Left ventricle myocardium inferior (tissue), 1 donor: Measurements from ENCODE around the gene RIMS1. TPM values are rescaled to one million over a fixed set of nuclear protein-coding genes. Genes with fewer than 3 reads are reported as not detected.

ENCODE experiments used
- DNase-seq: peaks from one replicate; pipeline ENCODE4 v3.0.0-alpha.2; 2020
- H3K27ac ChIP-seq: fragments of 200-600 bp; replicated peaks from 2 replicates; pipeline ENCODE4 v1.8.0; 2021
- H3K27me3 ChIP-seq: fragments of 200-600 bp; 2 replicates; pipeline ENCODE4 v1.8.0; 2021; ENCODE audit warnings: low read depth
- H3K36me3 ChIP-seq: fragments of 200-600 bp; 2 replicates; pipeline ENCODE4 v1.8.0; 2021
- H3K4me1 ChIP-seq: fragments of 200-600 bp; 2 replicates; pipeline ENCODE4 v1.8.0; 2021
- H3K4me3 ChIP-seq: fragments of 200-600 bp; 2 replicates; pipeline ENCODE4 v1.8.0; 2021; ENCODE audit warnings: mild to moderate bottlenecking, moderate library complexity
- H3K9me3 ChIP-seq: fragments of 200-600 bp; replicated peaks from 2 replicates; pipeline ENCODE4 v1.8.0; 2021
- CTCF ChIP-seq: fragments of 200-600 bp; IDR thresholded peaks from 2 replicates; pipeline ENCODE4 v1.8.0; 2021; ENCODE audit warnings: antibody characterized with exemption, mild to moderate bottlenecking, borderline replicate concordance
- intact Hi-C: fragments of 100-400 bp; cut with micrococcal nuclease; formaldehyde crosslinking; loops from one replicate; pipeline ENCODE4 v1.11.0; 2022
- total RNA-seq: library from RNA; stranded (reverse); fragmentation: NEBNext Ultra II Directional; extraction: Animal tissue kit (Norgen Biotek cat#: 25700); gene quantifications from one replicate; pipeline ENCODE4 v1.2.1, GENCODE V29; 2021
- donor health status: DM: no; HTN: yes; CAD: no; lungs with severe emphysema.

The RIMS1 gene
- total RNA-seq, 1 donor from 2014 or later: 0.93 TPM

- intact Hi-C loops: no loop called here
These were observed 326.3 kb downstream of the RIMS1 start for GRCh38 chr6:72212686-72213085.

DNA sequence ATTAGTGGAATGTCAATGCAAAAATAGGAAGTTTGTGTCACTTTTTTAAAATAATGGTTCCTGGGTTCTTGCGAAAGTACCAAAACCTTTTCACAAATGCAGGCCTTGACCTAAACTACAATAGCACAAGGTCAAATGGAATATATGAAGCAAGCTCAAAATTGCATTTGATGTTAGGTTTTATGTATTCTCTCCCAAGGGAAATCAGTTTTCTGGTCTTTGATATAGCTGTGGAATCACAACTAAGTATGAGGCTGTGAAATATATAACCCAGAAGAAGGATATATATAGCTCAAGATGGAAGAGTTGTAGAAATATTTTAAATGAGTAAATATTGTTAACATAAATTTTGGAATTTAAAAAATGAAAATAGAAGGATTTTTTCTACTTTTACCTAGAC, 327.3 kb downstream of the RIMS1 start:
- intact Hi-C loops: no loop called here

More at GRCh38 chr6:72212686-72213085, 326.3 kb downstream of the RIMS1 start:
- no peaks in the 10 kb centered on the region for H3K9me3 ChIP-seq
- no peak for DNase-seq
- H3K4me3 ChIP-seq: no peak overlapping the region
- H3K27me3 ChIP-seq: no peaks in the 10 kb centered on the region
- H3K36me3 ChIP-seq: no peaks in the 10 kb centered on the region
- TF ChIP-seq CTCF: no peak
- no peak overlapping the region for H3K27ac ChIP-seq
- no peaks in the 10 kb centered on the region for H3K4me1 ChIP-seq

DNA sequence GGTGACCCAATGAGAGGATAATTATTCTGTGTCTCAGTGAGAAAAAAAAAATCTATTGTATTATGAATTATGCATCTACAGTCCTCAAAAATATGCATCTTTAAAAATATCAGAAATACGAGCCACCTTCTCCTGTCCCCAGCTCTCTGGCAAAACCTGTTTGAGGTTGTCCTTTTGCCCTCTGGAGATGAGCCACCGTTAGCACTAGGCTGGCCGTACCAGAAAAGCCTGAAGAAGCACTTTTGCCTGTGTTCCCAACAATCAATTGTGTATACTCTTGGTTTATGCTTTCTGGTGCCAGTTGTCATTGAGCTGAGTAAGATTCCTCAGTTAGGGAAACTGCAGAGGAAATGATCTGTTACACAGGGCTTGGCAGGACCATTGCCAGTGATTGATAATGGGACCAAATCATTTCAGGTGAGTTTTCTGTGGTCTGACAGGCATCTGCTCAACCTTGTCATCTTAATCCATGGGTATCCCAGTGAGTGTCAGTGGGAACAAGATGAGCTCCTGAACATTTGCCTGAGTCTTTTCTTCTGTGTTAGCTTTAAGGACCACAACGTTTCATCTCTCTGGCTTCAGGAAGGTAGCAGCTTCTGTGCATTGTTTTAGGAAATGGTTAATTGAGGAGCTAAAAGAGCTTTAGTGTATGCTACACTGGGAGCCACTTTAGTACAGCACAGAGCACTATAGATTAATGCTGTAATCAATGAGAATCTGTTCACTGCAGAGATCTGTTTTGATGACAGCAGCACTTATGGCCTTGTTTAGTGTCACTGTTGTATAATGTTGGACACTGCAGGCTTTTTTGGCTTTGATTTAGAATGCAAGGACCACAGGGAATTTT, 330.1 kb downstream of the RIMS1 start:
- no peak overlapping the region for H3K4me3 ChIP-seq
- H3K36me3 ChIP-seq: no peaks in the 10 kb centered on the region
- no peaks in the 10 kb centered on the region for H3K4me1 ChIP-seq
- DNase-seq: no peak
- H3K27ac ChIP-seq: no peak overlapping the region
- no peaks in the 10 kb centered on the region for H3K27me3 ChIP-seq
- intact Hi-C loops: no loop called here
- no peak for TF ChIP-seq CTCF
- H3K9me3 ChIP-seq: no peaks in the 10 kb centered on the region

More for the DNA sequence above, 327.3 kb downstream of the RIMS1 start:
- TF ChIP-seq CTCF: no peak
- H3K4me1 ChIP-seq: no peaks in the 10 kb centered on the region
- no peak overlapping the region for H3K27ac ChIP-seq
- DNase-seq: no peak
- no peaks in the 10 kb centered on the region for H3K27me3 ChIP-seq
- no peak overlapping the region for H3K4me3 ChIP-seq
- H3K36me3 ChIP-seq: no peaks in the 10 kb centered on the region
- H3K9me3 ChIP-seq: no peaks in the 10 kb centered on the region

DNA sequence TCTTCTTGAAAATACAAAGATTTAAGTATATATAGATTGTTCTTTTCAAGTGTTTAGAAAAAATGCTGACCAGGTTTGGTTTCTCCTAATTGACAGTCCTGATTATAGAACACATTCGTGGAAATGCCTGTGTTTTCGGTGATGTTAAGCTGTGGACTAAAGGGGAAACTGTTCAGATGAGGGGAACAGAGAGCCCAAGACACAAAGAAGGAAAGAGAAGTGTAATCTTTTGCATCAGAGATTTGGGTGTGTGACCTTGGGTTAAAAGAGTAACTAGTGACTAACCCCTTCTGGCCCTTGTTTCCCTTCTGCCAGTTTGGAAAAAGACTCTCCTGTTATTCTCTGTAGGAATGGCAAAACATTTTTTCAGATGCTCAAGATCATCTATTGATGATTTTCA, 331.3 kb downstream of the RIMS1 start:
- Histone ChIP-seq H3K27ac (no peak overlapping the region), H3K4me3 (no peak overlapping the region), H3K36me3 (no peaks in the 10 kb centered on the region), H3K9me3 (no peaks in the 10 kb centered on the region), H3K27me3 (no peaks in the 10 kb centered on the region), H3K4me1 (no peaks in the 10 kb centered on the region)
- DNase-seq: no peak
- no peak for TF ChIP-seq CTCF
- intact Hi-C loops: no loop called here

DNA sequence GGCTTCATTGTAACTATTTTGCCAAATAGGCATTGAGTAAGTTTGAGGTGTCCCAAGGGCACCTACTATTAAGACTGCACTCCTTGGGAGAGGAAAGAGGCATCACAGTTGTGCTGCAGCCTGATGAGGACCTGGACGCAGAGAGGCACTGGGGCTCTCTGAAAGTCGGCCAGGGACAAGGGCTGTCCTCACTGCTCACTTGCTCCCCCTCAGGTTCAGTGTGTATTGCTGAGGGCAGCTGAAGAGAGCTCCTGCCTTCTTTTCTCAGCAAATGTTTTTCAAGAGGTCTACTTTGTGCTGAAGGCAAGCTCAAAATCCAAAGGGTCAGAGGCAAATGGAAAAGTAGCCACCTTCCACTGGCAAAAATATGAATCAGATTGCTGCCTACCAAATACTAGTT, 331.8 kb downstream of the RIMS1 start:
- no peak for TF ChIP-seq CTCF
- Histone ChIP-seq H3K4me3 (no peak overlapping the region), H3K27me3 (no peaks in the 10 kb centered on the region), H3K36me3 (no peaks in the 10 kb centered on the region), H3K4me1 (no peaks in the 10 kb centered on the region), H3K9me3 (no peaks in the 10 kb centered on the region), H3K27ac (no peak overlapping the region)
- intact Hi-C loops: no loop called here
- DNase-seq: no peak
